ENCODE results near the gene PEX5L.

The PEX5L gene

DNA sequence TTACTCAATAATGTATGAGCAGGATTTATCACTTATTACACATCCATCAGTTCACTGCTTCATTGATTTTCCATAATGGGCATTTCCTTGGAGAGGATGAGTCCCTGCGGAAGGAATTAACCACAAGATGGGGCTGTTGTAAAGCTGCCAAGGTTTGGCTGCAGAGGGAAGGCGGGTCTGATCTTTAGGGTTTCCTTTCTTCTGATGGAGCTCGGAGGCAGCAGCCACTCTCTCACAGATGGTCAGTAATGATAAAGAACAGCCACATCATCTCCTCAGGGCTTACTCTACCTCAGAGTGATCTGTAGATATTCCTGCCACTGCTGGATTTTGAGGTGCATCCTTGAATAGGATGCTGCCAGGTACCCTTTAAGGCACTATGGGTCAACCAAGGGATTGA, 268.7 kb downstream of the PEX5L start:
- no peak for DNase-seq

DNA sequence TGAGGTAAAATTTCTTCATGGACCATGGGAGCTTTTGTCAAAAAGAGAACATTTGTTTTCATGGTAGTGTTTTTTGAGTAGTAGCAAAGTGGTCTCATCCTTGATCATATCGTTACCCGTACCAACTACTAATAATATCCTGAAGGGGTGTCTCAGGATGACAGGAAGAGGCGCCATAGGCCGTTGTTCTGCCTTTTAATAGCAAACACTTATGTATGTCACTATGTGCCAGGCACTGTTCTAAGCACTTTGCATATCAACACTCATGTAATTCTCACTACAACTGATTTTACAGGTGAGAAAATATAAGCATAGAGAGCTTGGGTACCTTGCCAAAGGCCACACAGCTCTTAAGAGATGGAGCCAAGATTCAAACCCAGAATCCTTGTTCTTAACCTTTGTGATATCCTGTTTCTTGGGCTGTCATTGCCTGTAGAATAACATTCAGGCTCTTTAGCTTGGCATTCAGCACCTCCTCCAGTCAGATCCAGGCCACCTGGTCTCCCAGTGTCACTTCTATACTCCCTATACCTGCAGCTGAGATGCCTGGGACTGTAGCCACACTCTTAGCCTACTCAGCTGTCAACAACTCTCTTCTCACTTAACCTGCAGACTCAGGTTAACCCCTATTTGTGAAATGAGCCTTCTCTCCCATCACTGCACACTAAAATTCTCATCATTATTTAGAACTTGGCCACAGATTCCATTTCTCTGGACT, 270.2 kb downstream of the PEX5L start:
- DNase-seq = no peak

DNA sequence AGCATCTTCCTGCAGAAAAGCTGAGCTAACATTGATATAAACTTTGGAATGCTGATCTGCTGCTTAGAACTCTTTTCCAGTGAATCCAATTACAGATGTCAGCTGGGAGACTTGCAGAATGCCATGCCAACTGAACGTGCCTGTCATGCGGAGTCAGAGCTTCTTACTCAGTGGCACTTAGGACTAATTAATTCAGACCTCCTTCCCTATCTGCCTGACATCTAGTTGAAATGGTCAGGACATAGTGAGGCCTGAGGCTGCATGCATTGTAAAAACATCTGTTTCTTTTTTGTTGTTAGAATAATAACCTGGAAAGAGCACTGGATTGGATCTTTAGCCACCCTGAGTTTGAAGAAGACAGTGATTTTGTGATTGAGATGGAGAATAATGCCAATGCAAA, 271.3 kb downstream of the PEX5L start:
- DNase-seq = no peak

DNA sequence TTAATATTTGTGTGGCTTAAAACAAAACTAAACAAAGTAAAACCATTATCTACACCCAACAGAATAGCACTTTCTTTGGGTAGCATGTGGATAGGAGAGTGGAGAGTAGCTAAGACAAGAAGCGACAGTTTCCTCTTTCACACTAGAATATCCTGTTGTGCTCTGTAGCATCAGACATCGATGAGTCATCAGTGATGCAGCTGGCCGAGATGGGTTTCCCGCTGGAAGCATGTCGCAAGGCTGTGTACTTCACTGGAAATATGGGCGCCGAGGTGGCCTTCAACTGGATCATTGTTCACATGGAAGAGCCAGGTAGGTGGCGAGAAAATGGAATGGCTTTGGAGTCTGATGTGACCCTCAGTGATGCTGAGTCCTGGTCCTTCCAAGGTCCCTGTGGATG, 275.8 kb downstream of the PEX5L start:
- DNase-seq = no peak

DNA sequence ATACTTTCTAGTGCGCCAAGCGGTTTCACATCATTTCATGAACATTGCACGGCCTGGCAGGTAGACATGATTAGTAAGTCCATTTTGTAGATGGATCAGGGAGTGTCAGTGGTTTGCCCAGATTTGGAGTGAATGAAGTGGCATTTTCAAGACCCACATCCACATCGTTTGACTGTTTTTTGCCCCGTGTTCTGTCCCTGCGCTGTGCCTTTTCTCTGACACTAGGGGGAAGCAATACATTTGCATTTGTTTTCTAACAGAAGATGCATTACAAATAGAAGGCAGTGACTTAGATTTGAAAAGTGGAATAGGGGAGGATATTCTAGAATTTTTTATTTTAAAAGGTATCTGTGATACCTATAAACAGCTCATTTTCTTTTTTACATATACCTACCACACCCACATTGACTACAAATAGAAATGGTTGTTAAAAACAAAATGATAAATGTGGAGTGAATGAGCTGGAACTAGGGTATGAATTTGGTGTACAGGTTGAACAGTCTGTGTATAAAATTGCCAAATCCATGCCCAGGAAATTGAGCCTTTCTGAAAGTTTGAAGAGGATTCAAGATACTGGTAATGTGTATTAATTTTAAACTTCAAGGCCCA, 285.9 kb downstream of the PEX5L start:
- DNase-seq = peak in 1 of 2 experiments; percentile 4

DNA sequence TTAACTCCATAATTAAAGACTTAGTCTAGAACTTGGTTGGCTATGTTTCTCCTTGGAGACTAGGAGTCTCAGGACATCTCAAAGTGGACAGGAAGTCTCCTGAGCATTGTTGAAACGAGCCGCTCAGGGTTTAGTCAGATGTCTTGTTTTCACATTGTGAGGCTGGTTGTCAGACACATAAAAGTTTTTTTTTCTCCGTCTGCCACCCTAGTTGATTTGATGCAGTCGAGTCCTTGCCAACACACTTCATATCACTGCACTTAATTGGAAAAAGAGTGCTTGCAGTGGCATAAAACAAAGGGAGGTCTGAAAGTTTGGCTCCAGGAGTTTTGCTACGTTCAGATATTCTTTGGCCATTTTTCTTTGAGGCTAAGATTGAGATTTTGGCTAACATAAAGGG, 291.0 kb downstream of the PEX5L start:
- no peak for DNase-seq

DNA sequence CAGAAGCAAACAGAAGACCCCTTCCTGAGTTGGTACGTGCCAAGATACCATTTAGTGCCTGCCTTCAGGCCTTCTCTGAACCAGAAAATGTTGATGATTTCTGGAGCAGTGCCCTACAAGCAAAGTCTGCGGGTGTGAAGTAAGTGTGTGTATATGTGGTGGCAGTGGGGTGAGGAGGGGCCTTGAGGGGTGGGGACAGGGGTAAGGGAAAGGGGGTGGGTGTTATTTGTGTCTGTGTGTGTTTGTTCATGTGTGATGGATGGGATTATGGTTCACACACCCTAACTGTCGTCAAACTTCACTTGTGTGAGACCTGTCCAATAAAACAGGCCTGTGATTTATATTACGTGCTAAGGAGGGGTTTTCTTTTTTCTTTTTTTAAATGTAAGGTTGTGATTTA, 291.7 kb downstream of the PEX5L start:
- no peak for DNase-seq

Measured in activated CD4-positive, alpha-beta T cell treated with anti-CD3 and anti-CD28 coated beads, Interleukin-2, amount 50 U/mL, for 48 hours (primary cell).